Adrenal gland (tissue), 19 donors: ENCODE results near the gene XPNPEP2. TPM values are rescaled to one million over a fixed set of nuclear protein-coding genes. Genes with fewer than 3 reads are reported as not detected.

Experiments used
- DNase-seq, 7 donors: peaks; one replicate each; pipeline ENCODE4 v3.0.0-alpha.2; 2019 to 2020
- H3K27ac ChIP-seq, 5 donors: fragments of 200-600 bp; sonication (generic) in 4 of 5; 1 replicate in 3 of 5; 2 replicates in 2 of 5; pipeline versions ENCODE4 v1.5.1 to v1.8.0; 2016 to 2020; ENCODE audit warnings: mild to moderate bottlenecking in 1 of 5
- H3K27me3 ChIP-seq: fragments of 200-600 bp; 2 replicates; pipeline ENCODE4 v1.8.0; 2021
- H3K36me3 ChIP-seq, 2 donors: fragments of 200-600 bp; replicated peaks in 1 of 2; 1 replicate in 1 of 2; 2 replicates in 1 of 2; pipeline versions ENCODE4 v1.5.1 to v1.8.0; 2018 to 2022
- H3K4me1 ChIP-seq, 2 donors: fragments of 200-600 bp; replicated peaks in 1 of 2; 1 replicate in 1 of 2; 2 replicates in 1 of 2; pipeline versions ENCODE4 v1.5.1 to v1.8.0; 2018 to 2021
- H3K4me3 ChIP-seq, 4 donors: fragments of 200-600 bp; sonication (generic) in 3 of 4; one replicate each; pipeline ENCODE4 v1.5.1; 2016 to 2018
- H3K9me3 ChIP-seq, 3 donors: fragments of 200-600 bp; sonication (generic) in 1 of 3; replicated peaks in 1 of 3; 1 replicate in 2 of 3; 2 replicates in 1 of 3; pipeline versions ENCODE4 v1.5.1 to v1.8.0; 2016 to 2021
- POLR2A ChIP-seq, 2 donors: fragments of 450-650 bp; IDR thresholded peaks; one replicate each; pipeline ENCODE4 v1.6.1; 2017; ENCODE audit warnings: antibody characterized with exemption in 2 of 2, mild to moderate bottlenecking in 2 of 2, moderate library complexity in 1 of 2
- WGBS, 4 donors: extraction: QIAGEN DNeasy Blood & Tissue Kit in 2 of 4; methylation state at CpG; one replicate each; pipeline versions ENCODE4 v1.1.5 to v1.1.7; 2013 to 2017; 5-methylcytosine and 5-hydroxymethylcytosine counted together
- intact Hi-C, 2 donors: fragments of 100-400 bp; cut with DNase I; formaldehyde crosslinking; loops; one replicate each; pipeline versions ENCODE4 v1.14.1 to v1.15.0; 2022 to 2023
- long read RNA-seq, 10 donors: library from polyadenylated mRNA in 3 of 10; unstranded in 2 of 10; stranded (forward) in 1 of 10; transcript quantifications; one replicate each; pipeline ENCODE4 v2.0.0 and lab custom pipeline, GENCODE V29; 2021 to 2026
- polyA plus RNA-seq, 3 donors: library from polyadenylated mRNA; stranded (reverse); fragments of 200-250 nt in 2 of 3; fragments of 350-450 nt in 1 of 3; fragmentation: Illumina TruSeq in 1 of 3; extraction: RNeasy Lipid Tissue Mini Kit (QIAGEN cat#74804) in 1 of 3; gene quantifications; one replicate each; pipeline ENCODE4 v1.2.3, GENCODE V29; 2013 to 2014
- total RNA-seq, 9 donors: library from RNA; depleted of rRNA in 4 of 9; stranded (reverse); fragments of >200 nt in 4 of 9; fragments of 120-200 nt in 1 of 9; fragmentation: NEBNext Ultra II Directional in 1 of 9; extraction: Animal tissue kit (Norgen Biotek cat#: 25700) in 1 of 9; gene quantifications; one replicate each; pipeline versions ENCODE4 v1.1.0 to v1.2.4, GENCODE V29; 2013 to 2023
- TF ChIP-seq, protein P1 (sequence below), 6 experiments: fragments of 450-650 bp in 4 of 6; fragments of 200-600 bp in 2 of 6; sonication (generic) in 1 of 6; IDR thresholded peaks; 1 replicate in 5 of 6; 2 replicates in 1 of 6; pipeline versions ENCODE4 v1.5.1 to v1.8.0; 2016 to 2021; ENCODE audit warnings: antibody characterized with exemption in 6 of 6, mild to moderate bottlenecking in 2 of 6, moderate library complexity in 1 of 6
- donor health status: healthy with polysubstance abuse.
- donor health status: Bipolar disorder and iron deficiency.
- donor health status: DM: yes; HTN: yes; CAD: no.
- donor health status: DM: no; HTN: no; CAD: no.
- donor health status: DM: no; HTN: no; CAD: no.
- donor health status: DM: yes; HTN: yes; CAD: no.

XPNPEP2 gene, protein sequence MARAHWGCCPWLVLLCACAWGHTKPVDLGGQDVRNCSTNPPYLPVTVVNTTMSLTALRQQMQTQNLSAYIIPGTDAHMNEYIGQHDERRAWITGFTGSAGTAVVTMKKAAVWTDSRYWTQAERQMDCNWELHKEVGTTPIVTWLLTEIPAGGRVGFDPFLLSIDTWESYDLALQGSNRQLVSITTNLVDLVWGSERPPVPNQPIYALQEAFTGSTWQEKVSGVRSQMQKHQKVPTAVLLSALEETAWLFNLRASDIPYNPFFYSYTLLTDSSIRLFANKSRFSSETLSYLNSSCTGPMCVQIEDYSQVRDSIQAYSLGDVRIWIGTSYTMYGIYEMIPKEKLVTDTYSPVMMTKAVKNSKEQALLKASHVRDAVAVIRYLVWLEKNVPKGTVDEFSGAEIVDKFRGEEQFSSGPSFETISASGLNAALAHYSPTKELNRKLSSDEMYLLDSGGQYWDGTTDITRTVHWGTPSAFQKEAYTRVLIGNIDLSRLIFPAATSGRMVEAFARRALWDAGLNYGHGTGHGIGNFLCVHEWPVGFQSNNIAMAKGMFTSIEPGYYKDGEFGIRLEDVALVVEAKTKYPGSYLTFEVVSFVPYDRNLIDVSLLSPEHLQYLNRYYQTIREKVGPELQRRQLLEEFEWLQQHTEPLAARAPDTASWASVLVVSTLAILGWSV
- 1 to 10 TPM in 5 of 9 donors, under 1 TPM in 4; 0.18 to 5.4 (median 1.4) TPM for total RNA-seq
- 1 to 10 TPM in 1 of 3 donors, under 1 TPM in 2; 0.56 to 2.4 (median 0.73) TPM for polyA plus RNA-seq
- long read RNA-seq, donor 1, result 0 reads
- long read RNA-seq, donor 2, result 0 reads
- long read RNA-seq, donor 3, result 0 reads
- long read RNA-seq, donor 4, result 0 reads
- long read RNA-seq, donor 5, result 0 reads
- long read RNA-seq, donor 6, partial matches to known transcripts, result 0 of 1 reads
- long read RNA-seq, donor 6, other reads (novel, unspliced or antisense), result 0 of 1 reads
- long read RNA-seq, donor 7, result 0 reads
- long read RNA-seq, donor 8, result 0 reads
- long read RNA-seq, donor 9, result 0 reads
- long read RNA-seq, donor 10, result 0 reads

DNA sequence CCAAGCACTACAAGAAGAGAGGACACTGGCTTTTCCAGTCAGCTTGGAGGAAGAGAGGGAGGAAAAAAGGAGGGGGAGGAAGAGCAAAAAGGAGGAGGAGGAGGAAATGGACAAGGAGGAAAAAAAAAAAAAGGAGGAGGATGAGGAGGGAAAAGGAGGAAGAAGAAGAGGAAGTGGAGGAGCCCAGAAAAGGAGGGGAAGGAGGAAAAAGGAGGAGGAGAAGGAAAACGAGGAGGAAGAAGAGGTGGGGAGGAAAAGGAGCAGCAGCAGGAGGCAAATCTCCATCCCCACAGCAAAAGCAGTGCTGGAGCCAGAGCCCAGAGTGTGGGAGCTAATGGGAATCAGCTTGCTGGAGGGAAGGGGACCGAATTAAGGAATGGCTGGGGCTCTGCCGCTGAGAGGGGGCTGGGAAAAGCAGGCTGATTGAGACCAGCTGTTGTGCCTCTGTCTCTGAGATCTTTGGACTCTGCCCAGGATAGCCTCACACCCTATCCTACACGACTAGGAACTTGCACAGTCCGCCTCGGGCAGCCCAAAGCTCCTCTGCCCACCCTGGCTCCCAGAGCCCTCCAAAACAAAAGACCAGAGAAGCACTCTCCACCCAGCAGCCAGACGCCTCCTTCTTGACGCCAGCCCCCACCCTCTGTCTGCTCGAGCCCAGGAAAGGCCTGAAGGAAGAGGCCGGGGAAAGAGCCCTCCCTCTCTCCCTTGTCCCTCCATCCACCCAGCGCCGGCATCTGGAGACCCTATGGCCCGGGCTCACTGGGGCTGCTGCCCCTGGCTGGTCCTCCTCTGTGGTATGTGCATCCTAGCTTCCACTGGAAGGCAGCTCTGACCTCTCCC is at the start of gene XPNPEP2:
Gene XPNPEP2, plus strand, starts transcription at position 514 of the 843 bp plus-strand sequence. Its CDS starts 235 bp downstream, at position 749.
- H3K4me3 ChIP-seq, result no peak within 1 kb of the TSS
- DNase-seq, result peak in 1 of 7 donors; percentile 24

DNA sequence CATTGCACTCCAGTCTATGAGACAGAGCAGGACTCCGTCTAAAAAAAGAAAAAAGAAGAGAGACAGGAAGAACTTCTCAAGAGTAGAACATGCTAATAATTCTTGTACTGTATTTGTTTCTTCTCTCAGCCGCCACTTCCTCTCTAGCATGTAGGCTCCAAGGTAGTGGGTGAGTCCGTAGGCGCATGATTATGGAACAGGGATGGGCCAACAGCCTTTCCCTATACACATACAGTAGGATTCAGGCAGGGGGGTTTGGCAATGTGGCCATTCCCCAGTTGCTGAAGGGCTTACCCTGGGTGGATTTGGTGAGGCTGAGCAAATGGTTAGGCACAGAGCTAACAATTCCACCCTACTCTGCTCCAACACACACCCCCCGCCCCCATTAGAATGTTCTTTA is 49.0 kb upstream of the XPNPEP2 start:
- no peak overlapping the region for H3K27ac ChIP-seq
- no peaks in the 10 kb centered on the region for H3K4me1 ChIP-seq
- TF ChIP-seq, protein P1, sequence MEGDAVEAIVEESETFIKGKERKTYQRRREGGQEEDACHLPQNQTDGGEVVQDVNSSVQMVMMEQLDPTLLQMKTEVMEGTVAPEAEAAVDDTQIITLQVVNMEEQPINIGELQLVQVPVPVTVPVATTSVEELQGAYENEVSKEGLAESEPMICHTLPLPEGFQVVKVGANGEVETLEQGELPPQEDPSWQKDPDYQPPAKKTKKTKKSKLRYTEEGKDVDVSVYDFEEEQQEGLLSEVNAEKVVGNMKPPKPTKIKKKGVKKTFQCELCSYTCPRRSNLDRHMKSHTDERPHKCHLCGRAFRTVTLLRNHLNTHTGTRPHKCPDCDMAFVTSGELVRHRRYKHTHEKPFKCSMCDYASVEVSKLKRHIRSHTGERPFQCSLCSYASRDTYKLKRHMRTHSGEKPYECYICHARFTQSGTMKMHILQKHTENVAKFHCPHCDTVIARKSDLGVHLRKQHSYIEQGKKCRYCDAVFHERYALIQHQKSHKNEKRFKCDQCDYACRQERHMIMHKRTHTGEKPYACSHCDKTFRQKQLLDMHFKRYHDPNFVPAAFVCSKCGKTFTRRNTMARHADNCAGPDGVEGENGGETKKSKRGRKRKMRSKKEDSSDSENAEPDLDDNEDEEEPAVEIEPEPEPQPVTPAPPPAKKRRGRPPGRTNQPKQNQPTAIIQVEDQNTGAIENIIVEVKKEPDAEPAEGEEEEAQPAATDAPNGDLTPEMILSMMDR (IDR thresholded peaks at IDR 0.05), result no peak
- no peak for TF ChIP-seq POLR2A (IDR thresholded peaks at IDR 0.05)
- H3K36me3 ChIP-seq, result no peaks in the 10 kb centered on the region
- no peak overlapping the region for H3K4me3 ChIP-seq
- H3K9me3 ChIP-seq, result no peaks in the 10 kb centered on the region
- H3K27me3 ChIP-seq, result no peaks in the 10 kb centered on the region
- intact Hi-C loops, result no loop called here
- WGBS, 4 donors, result 73 to 93% (median 87%) methylated on average over 1 to 5 of the region's 5 CpGs
- DNase-seq, result peak in 1 of 7 donors; percentile 11

More for the DNA sequence above, at the start of gene XPNPEP2:
- WGBS, 4 donors, result 42 to 56% (median 49%) methylated on average over 5 to 13 of the region's 13 CpGs
- intact Hi-C loops, result no loop called here
- no peaks in the 10 kb centered on the region for H3K36me3 ChIP-seq
- no peaks in the 10 kb centered on the region for H3K4me1 ChIP-seq
- no peak within 1 kb of the TSS for H3K27ac ChIP-seq
- H3K9me3 ChIP-seq, result no peaks in the 10 kb centered on the region
- TF ChIP-seq, protein P1 (IDR thresholded peaks at IDR 0.05), result no peak
- no peak for TF ChIP-seq POLR2A (IDR thresholded peaks at IDR 0.05)
- H3K27me3 ChIP-seq, result no peaks in the 10 kb centered on the region

DNA sequence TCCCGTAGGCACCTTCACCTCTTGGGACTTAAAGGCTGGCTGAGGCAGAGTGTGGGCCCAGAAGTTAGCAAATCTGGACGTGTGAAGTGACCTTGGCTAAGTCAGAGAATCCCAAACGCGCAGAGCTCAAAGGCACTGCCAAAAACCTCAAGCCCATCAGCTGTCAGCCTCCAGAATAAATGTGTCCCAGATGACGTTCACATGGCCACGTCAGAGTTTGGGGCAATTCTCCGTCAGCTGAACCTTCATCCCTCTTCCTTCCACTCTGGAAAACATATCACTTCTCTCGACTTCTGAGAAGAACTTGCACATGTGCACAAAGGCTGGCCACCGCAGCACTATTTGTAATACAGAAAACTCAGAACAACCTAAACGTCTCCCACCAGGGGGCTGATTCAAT is 48.3 kb upstream of the XPNPEP2 start:
- 43 to 57% (median 48%) methylated on average over 4 to 10 of the region's 10 CpGs for WGBS, 4 donors
- Histone ChIP-seq H3K27ac (no peak overlapping the region), H3K9me3 (no peaks in the 10 kb centered on the region), H3K4me1 (no peaks in the 10 kb centered on the region), H3K27me3 (no peaks in the 10 kb centered on the region), H3K36me3 (no peaks in the 10 kb centered on the region), H3K4me3 (no peak overlapping the region)
- no peak for TF ChIP-seq POLR2A (IDR thresholded peaks at IDR 0.05)
- TF ChIP-seq, protein P1 (IDR thresholded peaks at IDR 0.05), result no peak
- intact Hi-C loops, result no loop called here
- peak in 5 of 7 donors; percentile 40 to 76 (median 65) for DNase-seq
